Smooth muscle cell (in vitro differentiated cells): Measurements from ENCODE around the gene TSGA10IP. TPM values are rescaled to one million over a fixed set of nuclear protein-coding genes. Genes with fewer than 3 reads are reported as not detected.
A peak's percentile ranks its signal among the peaks of the same experiment; 100 is the strongest.

Source experiments
- DNase-seq: peaks from one replicate; lab custom pipeline; 2025; ENCODE audit not compliant: unreplicated experiment; lab: John Stamatoyannopoulos, UW
- H2AFZ ChIP-seq: fragments of 200-600 bp; sonication (generic); 2 replicates; pipeline ENCODE4 v1.6.0; 2016; ENCODE audit warnings: antibody characterized with exemption, low read depth, mild to moderate bottlenecking
- H3F3A ChIP-seq: fragments of 200-600 bp; sonication (generic); 2 replicates; pipeline ENCODE4 v1.6.0; 2017; ENCODE audit warnings: antibody characterized with exemption, low read depth
- H3K27ac ChIP-seq: fragments of 200-600 bp; sonication (generic); 2 replicates; pipeline ENCODE4 v1.5.1; 2016; ENCODE audit warnings: low read depth, mild to moderate bottlenecking
- H3K27me3 ChIP-seq: fragments of 200-600 bp; sonication (generic); 2 replicates; pipeline ENCODE4 v1.6.1; 2016; ENCODE audit warnings: low read depth, mild to moderate bottlenecking
- H3K36me3 ChIP-seq: fragments of 200-600 bp; sonication (generic); 2 replicates; pipeline ENCODE4 v1.5.1; 2016; ENCODE audit warnings: low read depth
- H3K4me1 ChIP-seq: fragments of 200-600 bp; sonication (generic); 2 replicates; pipeline ENCODE4 v1.5.1; 2016; ENCODE audit warnings: low read depth
- H3K4me2 ChIP-seq: fragments of 200-600 bp; sonication (generic); 2 replicates; pipeline ENCODE4 v1.6.0; 2016; ENCODE audit warnings: mild to moderate bottlenecking
- H3K4me3 ChIP-seq: fragments of 200-600 bp; sonication (generic); 2 replicates; pipeline ENCODE4 v1.5.1; 2016; ENCODE audit warnings: mild to moderate bottlenecking
- H3K79me2 ChIP-seq: fragments of 200-600 bp; sonication (generic); 2 replicates; pipeline ENCODE4 v1.6.0; 2016; ENCODE audit warnings: low read depth, mild to moderate bottlenecking
- H3K9ac ChIP-seq: fragments of 200-600 bp; sonication (generic); 2 replicates; pipeline ENCODE4 v1.6.0; 2016; ENCODE audit warnings: low read depth
- H3K9me3 ChIP-seq: fragments of 200-600 bp; sonication (generic); replicated peaks from 2 replicates; pipeline ENCODE4 v1.5.1; 2016; ENCODE audit warnings: low read depth
- H4K20me1 ChIP-seq: fragments of 200-600 bp; sonication (generic); 2 replicates; pipeline ENCODE4 v1.6.0; 2016; ENCODE audit warnings: low read depth
- WGBS: methylation state at CpG from one replicate; pipeline ENCODE4 v1.1.7; 2016; ENCODE audit warnings: low lambda C conversion rate; 5-methylcytosine and 5-hydroxymethylcytosine counted together
- polyA plus RNA-seq: library from polyadenylated mRNA; unstranded; fragments of >200 nt; fragmentation: Nextera tagmentation; extraction: Ambion mirVana; gene quantifications from 2 replicates; pipeline ENCODE4 v1.2.1, GENCODE V29; 2016
- total RNA-seq: library from RNA; depleted of rRNA; stranded (reverse); fragments of >200 nt; gene quantifications from 2 replicates; pipeline ENCODE4 v1.2.3, GENCODE V29; 2014
- TF ChIP-seq, protein P1 (sequence below): fragments of 200-600 bp; sonication (generic); IDR thresholded peaks from 2 replicates; pipeline ENCODE4 v1.5.1; 2017; ENCODE audit warnings: borderline replicate concordance, mild to moderate bottlenecking, antibody characterized with exemption; ENCODE audit not compliant: insufficient read depth, poor library complexity, severe bottlenecking

Gene TSGA10IP
- total and polyA plus RNA-seq, 2 experiments from 2014 or later: 0.27 to 1.5 TPM

DNA sequence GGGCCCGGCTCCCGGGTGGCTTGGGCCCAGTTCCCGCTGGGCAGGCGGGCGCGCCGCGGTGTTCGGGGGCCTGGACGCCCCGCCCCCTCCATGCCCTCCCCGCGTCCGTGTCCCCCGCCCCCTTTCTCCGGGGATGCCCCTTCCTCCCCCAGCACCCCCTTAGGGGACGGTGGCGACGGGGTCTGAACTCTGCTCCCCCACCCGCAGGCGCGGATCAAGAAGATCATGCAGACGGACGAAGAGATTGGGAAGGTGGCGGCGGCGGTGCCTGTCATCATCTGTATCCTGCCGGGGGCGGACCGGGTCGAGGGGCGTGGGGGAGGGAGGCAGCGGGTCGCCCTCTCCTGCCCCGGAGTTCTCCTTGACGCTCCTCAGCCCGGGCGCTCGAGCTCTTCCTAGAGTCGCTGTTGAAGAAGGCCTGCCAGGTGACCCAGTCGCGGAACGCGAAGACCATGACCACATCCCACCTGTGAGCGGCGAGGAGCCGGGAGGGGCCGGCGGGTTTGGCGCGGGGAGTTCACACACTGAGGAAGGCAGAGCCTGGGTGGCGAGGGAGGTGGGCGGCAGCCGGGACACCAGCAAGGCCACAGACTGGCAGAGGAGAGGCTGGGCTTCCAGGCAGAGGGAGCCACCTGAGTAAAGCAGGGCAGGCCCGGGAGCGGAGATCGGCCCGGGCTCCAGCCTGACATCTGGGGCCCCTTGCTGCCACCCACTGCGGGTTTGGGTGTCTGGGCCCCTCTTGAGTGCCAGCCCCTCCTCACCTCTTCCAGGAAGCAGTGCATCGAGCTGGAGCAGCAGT is 25.5 kb upstream of the TSGA10IP start:
- Histone ChIP-seq H3K9me3 (no peaks in the 10 kb centered on the region), H3K9ac (peak overlapping the region; percentile 80), H3F3A (peaks cover 26% of the 10 kb centered on the region), H3K4me1 (peaks cover 19% of the 10 kb centered on the region), H3K4me2 (peak overlapping the region; percentile 85), H3K27me3 (no peaks in the 10 kb centered on the region), H4K20me1 (peaks cover 6% of the 10 kb centered on the region), H3K27ac (peak overlapping the region; percentile 62), H3K4me3 (peak overlapping the region; percentile 93), H3K36me3 (no peaks in the 10 kb centered on the region), H3K79me2 (peaks cover 34% of the 10 kb centered on the region), H2AFZ (peak overlapping the region; percentile 56)
- WGBS: 10% methylated on average over 30 of the region's 60 CpGs
- TF ChIP-seq, protein P1, sequence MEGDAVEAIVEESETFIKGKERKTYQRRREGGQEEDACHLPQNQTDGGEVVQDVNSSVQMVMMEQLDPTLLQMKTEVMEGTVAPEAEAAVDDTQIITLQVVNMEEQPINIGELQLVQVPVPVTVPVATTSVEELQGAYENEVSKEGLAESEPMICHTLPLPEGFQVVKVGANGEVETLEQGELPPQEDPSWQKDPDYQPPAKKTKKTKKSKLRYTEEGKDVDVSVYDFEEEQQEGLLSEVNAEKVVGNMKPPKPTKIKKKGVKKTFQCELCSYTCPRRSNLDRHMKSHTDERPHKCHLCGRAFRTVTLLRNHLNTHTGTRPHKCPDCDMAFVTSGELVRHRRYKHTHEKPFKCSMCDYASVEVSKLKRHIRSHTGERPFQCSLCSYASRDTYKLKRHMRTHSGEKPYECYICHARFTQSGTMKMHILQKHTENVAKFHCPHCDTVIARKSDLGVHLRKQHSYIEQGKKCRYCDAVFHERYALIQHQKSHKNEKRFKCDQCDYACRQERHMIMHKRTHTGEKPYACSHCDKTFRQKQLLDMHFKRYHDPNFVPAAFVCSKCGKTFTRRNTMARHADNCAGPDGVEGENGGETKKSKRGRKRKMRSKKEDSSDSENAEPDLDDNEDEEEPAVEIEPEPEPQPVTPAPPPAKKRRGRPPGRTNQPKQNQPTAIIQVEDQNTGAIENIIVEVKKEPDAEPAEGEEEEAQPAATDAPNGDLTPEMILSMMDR: no peak
- no peak for DNase-seq

DNA sequence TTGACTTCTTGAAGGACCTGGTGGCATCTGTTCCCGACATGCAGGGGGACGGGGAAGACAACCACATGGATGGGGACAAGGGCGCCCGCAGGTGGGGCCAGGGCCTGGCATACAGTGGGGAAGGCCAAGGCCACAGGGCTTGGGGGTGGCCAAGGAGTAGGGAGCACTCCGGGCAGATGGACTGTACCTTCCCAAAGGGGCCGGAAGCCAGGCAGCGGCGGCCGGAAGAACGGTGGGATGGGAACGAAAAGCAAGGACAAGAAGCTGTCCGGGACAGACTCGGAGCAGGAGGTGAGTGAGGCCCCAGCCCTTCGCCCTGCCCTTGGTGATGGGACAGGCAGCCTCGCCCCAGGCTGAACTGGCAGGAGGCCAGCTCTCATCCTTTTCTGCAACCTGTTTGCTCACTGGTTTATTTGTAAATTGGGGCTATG is 24.9 kb upstream of the TSGA10IP start:
- TF ChIP-seq, protein P1: no peak
- Histone ChIP-seq H3K9me3 (no peaks in the 10 kb centered on the region), H3K4me1 (peaks cover 19% of the 10 kb centered on the region), H3K4me2 (peak overlapping the region; percentile 85), H3K27ac (no peak overlapping the region), H3K4me3 (peak overlapping the region; percentile 93), H3K9ac (peak overlapping the region; percentile 80), H3K27me3 (no peaks in the 10 kb centered on the region), H3K79me2 (peaks cover 34% of the 10 kb centered on the region), H4K20me1 (peaks cover 6% of the 10 kb centered on the region), H3F3A (peaks cover 26% of the 10 kb centered on the region), H3K36me3 (no peaks in the 10 kb centered on the region), H2AFZ (no peak overlapping the region)
- DNase-seq: no peak
- 81% methylated on average over 15 of the region's 15 CpGs for WGBS

DNA sequence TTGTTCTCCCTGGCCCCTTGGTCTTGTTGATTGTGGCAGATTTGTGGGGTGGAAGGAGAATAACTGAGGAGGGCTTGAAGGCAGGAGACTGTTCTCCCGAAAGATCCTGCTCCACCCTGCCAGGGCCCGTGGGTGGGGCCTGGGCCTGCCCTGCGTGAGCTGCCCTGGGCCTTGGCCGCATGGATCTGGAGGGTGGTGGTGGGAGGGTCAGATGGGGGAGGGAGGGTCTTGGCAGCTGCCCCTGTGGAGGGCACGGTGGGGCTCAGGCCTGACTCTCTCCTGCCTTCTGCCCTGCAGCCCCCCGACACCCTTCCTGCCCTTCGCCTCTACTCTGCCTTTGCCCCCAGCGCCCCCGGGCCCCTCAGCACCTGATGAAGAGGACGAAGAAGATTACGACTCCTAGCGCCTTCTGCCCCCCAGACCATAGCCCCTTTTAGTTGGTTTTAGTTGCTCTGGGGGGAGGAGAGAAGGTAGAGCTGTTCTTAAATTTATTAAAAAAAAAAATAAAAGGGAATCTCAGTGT is 24.2 kb upstream of the TSGA10IP start:
- H2AFZ ChIP-seq: no peak overlapping the region
- peaks cover 34% of the 10 kb centered on the region for H3K79me2 ChIP-seq
- no peak for DNase-seq
- no peaks in the 10 kb centered on the region for H3K27me3 ChIP-seq
- TF ChIP-seq, protein P1: no peak
- H3K4me1 ChIP-seq: peaks cover 19% of the 10 kb centered on the region
- no peaks in the 10 kb centered on the region for H3K36me3 ChIP-seq
- no peak overlapping the region for H3K9ac ChIP-seq
- 97% methylated on average over 11 of the region's 12 CpGs for WGBS
- no peak overlapping the region for H3K4me3 ChIP-seq
- peak overlapping the region; percentile 85 for H3K4me2 ChIP-seq
- no peaks in the 10 kb centered on the region for H3K9me3 ChIP-seq
- H3K27ac ChIP-seq: no peak overlapping the region
- H3F3A ChIP-seq: peaks cover 24% of the 10 kb centered on the region
- H4K20me1 ChIP-seq: peaks cover 6% of the 10 kb centered on the region

DNA sequence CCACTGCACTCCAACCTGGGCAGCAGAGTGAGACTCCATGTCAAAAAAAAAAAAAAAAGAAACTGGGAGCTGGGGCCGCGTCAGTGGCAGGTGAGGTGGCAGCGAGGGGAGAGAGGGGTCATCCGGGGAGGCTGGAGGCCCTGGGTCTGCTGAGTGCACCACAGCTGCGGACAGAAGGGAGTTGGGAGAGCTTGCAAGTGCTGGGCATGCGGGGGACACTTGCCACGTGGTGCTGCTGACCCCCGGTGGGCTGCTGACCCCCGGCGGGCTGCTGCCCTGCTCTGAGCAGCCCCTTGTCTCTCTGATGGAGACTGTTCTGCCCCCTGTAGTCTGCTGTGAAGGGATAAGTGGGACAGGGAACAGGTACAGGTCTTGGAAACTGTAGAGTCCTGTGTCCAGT is 23.4 kb upstream of the TSGA10IP start:
- H3K9ac ChIP-seq: no peak overlapping the region
- H3F3A ChIP-seq: peaks cover 17% of the 10 kb centered on the region
- 97% methylated on average over 10 of the region's 10 CpGs for WGBS
- H2AFZ ChIP-seq: no peak overlapping the region
- H3K4me2 ChIP-seq: no peak overlapping the region
- H3K36me3 ChIP-seq: no peaks in the 10 kb centered on the region
- TF ChIP-seq, protein P1: no peak
- no peak for DNase-seq
- H3K27ac ChIP-seq: no peak overlapping the region
- peaks cover 6% of the 10 kb centered on the region for H4K20me1 ChIP-seq
- peaks cover 31% of the 10 kb centered on the region for H3K79me2 ChIP-seq
- H3K27me3 ChIP-seq: no peaks in the 10 kb centered on the region
- no peak overlapping the region for H3K4me3 ChIP-seq
- peaks cover 19% of the 10 kb centered on the region for H3K4me1 ChIP-seq
- no peaks in the 10 kb centered on the region for H3K9me3 ChIP-seq
